BE2C (cell line): ENCODE measurements around the gene CTDSPL.

Source experiments
- DNase-seq: peaks from one replicate; pipeline ENCODE4 v3.0.0-alpha.2; 2020
- H3K27me3 ChIP-seq: fragments of 250-450 bp; sonication (Bioruptor Pico); 2 replicates; pipeline ENCODE4 v1.5.1; 2020; ENCODE audit warnings: mild to moderate bottlenecking
- H3K36me3 ChIP-seq: fragments of 250-450 bp; sonication (Bioruptor Pico); 2 replicates; pipeline ENCODE4 v1.5.1; 2020; ENCODE audit warnings: mild to moderate bottlenecking
- H3K4me1 ChIP-seq: fragments of 250-450 bp; sonication (Bioruptor Pico); 2 replicates; pipeline ENCODE4 v1.5.1; 2020
- H3K4me3 ChIP-seq: 2 replicates; pipeline ENCODE4 v1.5.1; 2011; ENCODE audit warnings: low read depth, low read length
- H3K9me3 ChIP-seq: fragments of 250-450 bp; sonication (Bioruptor Pico); 2 replicates; pipeline ENCODE4 v1.5.1; 2020
- TF ChIP-seq, protein P1 (sequence below): IDR thresholded peaks from 2 replicates; pipeline ENCODE4 v1.5.1; 2012; ENCODE audit warnings: mild to moderate bottlenecking, low read depth, low read length

CTDSPL gene

DNA sequence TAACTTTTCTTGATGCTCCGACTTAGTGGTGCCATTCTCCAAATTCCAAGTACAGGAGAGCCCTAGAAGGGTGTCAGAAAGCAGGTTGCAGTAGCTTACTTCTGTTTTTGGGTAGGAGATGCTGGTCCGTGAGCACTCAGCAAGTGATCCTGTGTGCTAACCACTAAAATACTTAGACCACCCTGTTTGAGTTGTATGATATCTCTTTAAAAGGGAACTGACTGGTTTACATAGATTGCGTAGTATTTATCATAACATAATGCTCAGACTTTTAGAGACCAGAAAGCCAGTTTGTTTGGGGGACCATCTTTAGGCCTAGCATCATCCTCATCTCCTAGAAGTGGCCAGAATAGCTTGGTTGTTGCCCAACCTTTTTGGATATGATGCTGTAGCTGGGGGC, 26.7 kb downstream of the CTDSPL start:
- Histone ChIP-seq H3K4me1 (no peaks in the 10 kb centered on the region), H3K9me3 (no peaks in the 10 kb centered on the region), H3K27me3 (no peaks in the 10 kb centered on the region), H3K4me3 (no peak overlapping the region), H3K36me3 (no peaks in the 10 kb centered on the region)
- DNase-seq, result no peak
- TF ChIP-seq, protein P1, sequence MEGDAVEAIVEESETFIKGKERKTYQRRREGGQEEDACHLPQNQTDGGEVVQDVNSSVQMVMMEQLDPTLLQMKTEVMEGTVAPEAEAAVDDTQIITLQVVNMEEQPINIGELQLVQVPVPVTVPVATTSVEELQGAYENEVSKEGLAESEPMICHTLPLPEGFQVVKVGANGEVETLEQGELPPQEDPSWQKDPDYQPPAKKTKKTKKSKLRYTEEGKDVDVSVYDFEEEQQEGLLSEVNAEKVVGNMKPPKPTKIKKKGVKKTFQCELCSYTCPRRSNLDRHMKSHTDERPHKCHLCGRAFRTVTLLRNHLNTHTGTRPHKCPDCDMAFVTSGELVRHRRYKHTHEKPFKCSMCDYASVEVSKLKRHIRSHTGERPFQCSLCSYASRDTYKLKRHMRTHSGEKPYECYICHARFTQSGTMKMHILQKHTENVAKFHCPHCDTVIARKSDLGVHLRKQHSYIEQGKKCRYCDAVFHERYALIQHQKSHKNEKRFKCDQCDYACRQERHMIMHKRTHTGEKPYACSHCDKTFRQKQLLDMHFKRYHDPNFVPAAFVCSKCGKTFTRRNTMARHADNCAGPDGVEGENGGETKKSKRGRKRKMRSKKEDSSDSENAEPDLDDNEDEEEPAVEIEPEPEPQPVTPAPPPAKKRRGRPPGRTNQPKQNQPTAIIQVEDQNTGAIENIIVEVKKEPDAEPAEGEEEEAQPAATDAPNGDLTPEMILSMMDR, result no peak

DNA sequence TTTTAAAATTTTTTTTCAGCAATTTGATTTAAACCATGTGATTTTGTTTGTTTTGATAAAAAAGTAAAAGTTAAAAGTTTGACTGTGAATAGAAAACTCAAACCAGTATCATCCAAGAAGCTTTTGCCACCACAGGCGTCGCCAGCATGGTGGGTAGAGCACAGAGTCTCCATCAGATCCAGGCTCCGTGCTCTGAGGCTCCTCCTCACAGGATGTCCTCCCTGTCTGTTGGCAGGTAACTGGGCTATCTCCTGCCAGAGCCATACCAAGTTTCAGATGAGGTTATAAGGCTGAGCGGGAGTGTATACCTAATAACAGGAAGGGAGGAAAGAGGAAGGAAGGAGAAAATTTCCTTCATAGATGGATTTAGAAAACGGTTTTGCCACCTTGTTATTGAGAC, 28.8 kb downstream of the CTDSPL start:
- DNase-seq, result no peak
- Histone ChIP-seq H3K9me3 (no peaks in the 10 kb centered on the region), H3K27me3 (no peaks in the 10 kb centered on the region), H3K4me1 (no peaks in the 10 kb centered on the region), H3K36me3 (no peaks in the 10 kb centered on the region), H3K4me3 (no peak overlapping the region)
- TF ChIP-seq, protein P1, result no peak

DNA sequence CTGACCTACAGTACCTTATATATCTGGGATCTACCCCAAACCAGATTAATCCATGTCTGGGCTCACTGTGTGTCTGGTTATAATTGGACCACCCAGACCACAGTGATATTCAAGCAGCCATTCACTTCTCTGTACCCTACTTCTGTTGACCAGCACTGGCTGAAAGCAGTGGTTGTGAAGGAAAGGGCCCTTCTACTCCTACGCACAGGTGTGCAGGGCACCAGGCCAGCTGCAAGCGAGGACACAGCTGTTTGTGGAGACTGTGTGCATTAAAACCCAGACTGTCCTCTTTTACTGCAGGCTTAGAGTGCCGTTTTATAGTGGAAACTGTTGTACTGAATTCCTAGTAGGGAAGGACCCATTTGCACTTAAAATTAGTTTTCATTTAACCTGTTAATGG, 29.5 kb downstream of the CTDSPL start:
- H3K36me3 ChIP-seq, result no peaks in the 10 kb centered on the region
- no peak for DNase-seq

DNA sequence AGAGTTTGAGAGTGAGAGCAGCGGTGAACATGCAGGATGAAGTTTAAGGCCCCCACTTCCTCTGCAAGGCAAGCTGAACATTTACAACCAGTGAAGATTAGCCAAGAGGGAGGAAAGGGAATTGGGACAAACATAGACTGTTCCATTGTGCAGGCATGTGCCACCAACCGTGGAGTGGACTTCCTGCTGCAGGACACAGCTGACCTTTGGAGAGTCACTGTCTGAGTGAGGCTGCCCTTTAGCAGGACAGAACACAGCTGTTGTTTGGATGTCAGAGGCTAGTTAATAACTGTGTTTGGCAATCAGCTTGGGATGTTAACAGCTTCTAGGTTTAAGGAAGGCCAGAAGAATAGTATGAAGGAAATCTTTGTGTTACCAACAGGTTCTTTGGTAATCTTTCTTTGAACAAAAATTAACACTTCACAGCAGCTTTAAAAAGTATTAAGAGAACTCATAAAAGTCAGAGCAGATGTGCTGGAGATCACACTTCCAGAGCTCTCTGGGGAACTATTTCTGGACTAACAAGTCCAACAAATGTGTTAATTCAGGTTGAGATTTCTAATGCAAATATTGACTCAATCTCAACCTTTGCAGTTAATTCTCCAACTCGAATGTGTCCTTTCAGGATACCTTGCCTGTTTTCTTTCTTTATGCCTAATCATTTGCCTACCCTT, 31.4 kb downstream of the CTDSPL start:
- Histone ChIP-seq H3K9me3 (no peaks in the 10 kb centered on the region), H3K36me3 (no peaks in the 10 kb centered on the region), H3K27me3 (no peaks in the 10 kb centered on the region), H3K4me3 (no peak overlapping the region), H3K4me1 (no peaks in the 10 kb centered on the region)
- TF ChIP-seq, protein P1, result no peak
- DNase-seq, result no peak

More for the DNA sequence above, 29.5 kb downstream of the CTDSPL start:
- Histone ChIP-seq H3K4me3 (no peak overlapping the region), H3K27me3 (no peaks in the 10 kb centered on the region), H3K9me3 (no peaks in the 10 kb centered on the region), H3K4me1 (no peaks in the 10 kb centered on the region)
- TF ChIP-seq, protein P1, result no peak

DNA sequence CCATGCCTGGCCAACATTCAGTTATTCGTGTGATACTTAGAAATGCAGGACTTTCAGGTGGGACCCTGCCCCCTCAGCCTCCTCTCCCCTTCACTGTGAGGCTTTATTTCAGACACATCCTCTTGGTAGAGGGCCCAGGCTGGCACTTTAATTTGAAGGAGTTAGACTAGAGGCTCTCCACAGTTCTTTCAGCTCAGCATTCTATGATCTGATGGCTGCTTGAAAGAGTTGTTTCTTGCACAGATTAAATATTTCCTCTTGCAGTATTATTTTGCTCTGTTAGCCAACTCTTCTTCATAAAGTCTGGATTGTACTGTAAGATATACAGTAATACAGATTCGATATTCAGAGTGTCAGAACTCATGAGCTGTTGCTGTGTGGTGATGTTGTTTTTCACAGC, 35.1 kb downstream of the CTDSPL start:
- H3K27me3 ChIP-seq, result no peaks in the 10 kb centered on the region
- no peak for DNase-seq
- TF ChIP-seq, protein P1, result no peak
- no peaks in the 10 kb centered on the region for H3K36me3 ChIP-seq
- H3K4me1 ChIP-seq, result no peaks in the 10 kb centered on the region
- no peak overlapping the region for H3K4me3 ChIP-seq
- H3K9me3 ChIP-seq, result no peaks in the 10 kb centered on the region

DNA sequence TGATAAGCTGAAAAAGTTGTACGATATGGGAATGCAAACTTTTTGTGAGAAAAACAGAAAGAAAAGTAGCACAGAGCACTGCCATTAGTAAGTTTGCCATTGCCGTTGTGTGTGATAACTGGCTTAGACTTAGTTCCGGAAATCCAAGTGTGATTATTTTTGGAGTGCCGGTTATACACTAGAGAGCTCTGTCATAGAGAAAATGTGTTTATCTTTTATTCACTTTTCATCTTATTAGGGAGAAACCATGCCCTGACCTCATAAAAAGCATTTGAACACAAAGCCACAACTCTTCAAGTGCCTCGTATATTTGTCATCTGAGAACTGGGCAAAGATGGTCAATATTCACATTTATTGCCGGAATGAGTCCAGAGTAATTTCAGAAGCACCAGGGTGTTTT, 36.1 kb downstream of the CTDSPL start:
- Histone ChIP-seq H3K9me3 (no peaks in the 10 kb centered on the region), H3K4me1 (no peaks in the 10 kb centered on the region), H3K4me3 (no peak overlapping the region), H3K36me3 (no peaks in the 10 kb centered on the region), H3K27me3 (no peaks in the 10 kb centered on the region)
- DNase-seq, result no peak
- TF ChIP-seq, protein P1, result no peak
